Sigmoid colon (tissue), 4 donors: Measurements from ENCODE around the gene SCAF1.

ENCODE experiments used
- CTCF ChIP-seq, 4 experiments: fragments of 450-650 bp in 3 of 4; fragments of 200-600 bp in 1 of 4; IDR thresholded peaks; one replicate each; pipeline ENCODE4 v1.5.1; 2016 to 2019; ENCODE audit warnings: antibody characterized with exemption in 4 of 4, mild to moderate bottlenecking in 3 of 4, moderate library complexity in 2 of 4
- EP300 ChIP-seq, 4 donors: sonication (generic); formaldehyde crosslinking; IDR thresholded peaks; one replicate each; pipeline ENCODE4 v1.6.1; 2017; ENCODE audit warnings: antibody characterized with exemption in 4 of 4
- POLR2A ChIP-seq, 2 donors: fragments of 450-650 bp; IDR thresholded peaks; one replicate each; pipeline ENCODE4 v1.6.1; 2016; ENCODE audit warnings: antibody characterized with exemption in 2 of 2, mild to moderate bottlenecking in 2 of 2, moderate library complexity in 2 of 2
- POLR2AphosphoS5 ChIP-seq, 4 donors: sonication (generic); formaldehyde crosslinking; IDR thresholded peaks; one replicate each; pipeline ENCODE4 v1.6.1; 2017; ENCODE audit warnings: antibody characterized with exemption in 4 of 4

GRCh38 chr19:49663224-49663623, 21.2 kb downstream of the SCAF1 start:
- TF ChIP-seq CTCF (IDR thresholded peaks at IDR 0.05) (no peak), POLR2A (IDR thresholded peaks at IDR 0.05) (no peak), POLR2AphosphoS5 (IDR thresholded peaks at IDR 0.05) (no peak), EP300 (IDR thresholded peaks at IDR 0.05) (no peak)
